GM12892 (cell line): ENCODE measurements around the gene SLC39A11.

Experiments used
- POLR2A ChIP-seq: IDR thresholded peaks from 2 replicates; pipeline ENCODE4 v1.6.1; 2011; ENCODE audit warnings: low read depth, low read length, control low read depth
- POLR2AphosphoS5 ChIP-seq: IDR thresholded peaks from 2 replicates; pipeline ENCODE4 v1.6.1; 2011; ENCODE audit warnings: low read depth, low read length, control low read depth
- TAF1 ChIP-seq: IDR thresholded peaks from 2 replicates; pipeline ENCODE4 v1.6.1; 2011; ENCODE audit warnings: low read depth, mild to moderate bottlenecking, control low read depth, low read length, borderline replicate concordance

DNA sequence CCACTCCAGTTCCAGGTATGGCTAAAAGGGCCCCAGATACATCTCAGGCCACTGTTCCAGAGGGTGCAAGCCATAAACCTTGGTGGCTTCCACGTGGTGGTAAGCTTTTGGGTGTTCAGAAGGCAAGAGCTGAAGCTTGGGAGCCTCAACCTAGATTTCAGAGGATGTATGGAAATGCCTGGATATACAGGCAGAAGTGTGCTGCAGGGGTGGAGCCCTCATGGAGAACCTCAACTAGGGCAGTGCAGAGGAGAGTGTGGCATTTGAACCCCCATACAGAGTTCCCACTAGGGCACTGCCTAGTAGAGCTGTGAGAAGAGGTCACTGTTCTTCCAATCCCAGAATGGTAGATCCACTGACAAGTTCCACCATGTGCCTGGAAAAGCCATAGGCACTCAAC lies 267.3 kb downstream of the SLC39A11 start:
- TF ChIP-seq TAF1, result no peak
- TF ChIP-seq POLR2AphosphoS5, result no peak
- no peak for TF ChIP-seq POLR2A
